ENCODE measurements around the gene DNPH1. TPM values are rescaled to one million over a fixed set of nuclear protein-coding genes. Genes with fewer than 3 reads are reported as not detected.

Gene DNPH1
- total RNA-seq = 38.8 and 64.5 TPM in 2 replicates

DNA sequence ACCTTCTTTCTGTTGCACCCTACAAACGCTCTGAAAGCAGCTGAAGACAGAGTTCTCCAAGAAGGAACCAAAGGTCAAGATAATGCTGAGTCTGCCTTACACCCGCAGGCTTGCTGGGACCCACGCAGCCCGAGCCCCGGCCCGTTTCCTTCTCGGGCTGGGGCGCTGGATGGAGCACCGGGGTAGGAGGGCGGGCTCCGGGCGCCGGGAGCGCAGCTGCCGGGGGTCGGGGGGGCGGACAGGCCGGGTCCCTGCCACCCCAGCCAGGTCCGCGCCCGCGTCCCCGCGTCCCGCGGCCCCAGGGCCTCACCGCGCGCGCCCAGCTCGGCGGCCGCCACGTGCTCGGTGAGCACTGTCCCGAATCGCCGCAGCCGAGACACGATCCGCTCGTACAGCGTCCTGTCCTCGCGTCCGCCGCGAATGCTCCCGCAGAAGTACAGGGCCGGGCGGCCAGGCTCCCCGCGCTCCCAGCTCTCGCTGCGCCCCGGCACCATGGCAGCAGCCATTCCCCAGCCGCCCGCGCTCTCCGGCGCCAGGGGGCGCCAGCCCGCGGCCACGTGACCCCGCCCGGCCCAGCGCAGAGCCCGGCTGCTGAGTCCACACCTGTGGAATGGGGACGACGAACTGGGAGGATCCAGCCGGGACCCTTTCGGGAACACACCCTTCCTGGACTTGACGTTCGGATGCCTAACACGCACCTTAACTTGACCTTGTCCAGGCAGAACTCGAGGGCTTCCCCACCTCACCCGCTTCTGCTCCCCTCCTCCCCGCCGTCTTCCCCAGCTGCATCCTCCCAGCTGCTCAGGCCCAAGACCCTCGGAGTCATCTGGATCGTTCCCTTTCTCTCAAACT, at the start of gene DNPH1:
Gene DNPH1, minus strand, starts transcription at position 531 of the 852 bp plus-strand sequence. Its CDS starts 25 bp downstream, at position 506.

GRCh38 chr6:43242908-43243663, 13.8 kb upstream of the DNPH1 start, which contains the start of gene TTBK1:
Gene TTBK1 (plus strand): TSS chr6:43243481. CDS start chr6:43246661, 3,180 bp downstream.

GRCh38 chr6:43181942-43182860, 47.1 kb downstream of the DNPH1 start, which contains the start of gene CUL9:
Gene CUL9 (plus strand): TSS chr6:43182196. CDS start chr6:43184311, 2,115 bp downstream.

Other genes with a start within 250 kb of the DNPH1 start
- gene PPP2R5D, start 244.9 kb downstream of the DNPH1 start, total RNA-seq = 30.3 and 38.2 TPM in 2 replicates
- gene MEA1, start 215.5 kb downstream of the DNPH1 start, total RNA-seq = 65.2 and 72.3 TPM in 2 replicates
- gene KLHDC3, start 215.2 kb downstream of the DNPH1 start, total RNA-seq = 43.7 and 56.8 TPM in 2 replicates
- 48.5 and 73.9 TPM in 2 replicates for gene RRP36, start 207.9 kb downstream of the DNPH1 start, total RNA-seq
- 40.1 and 58.3 TPM in 2 replicates for gene CUL7, start 175.6 kb downstream of the DNPH1 start, total RNA-seq
- gene MRPL2, start 170.0 kb downstream of the DNPH1 start, total RNA-seq = 18.1 and 22.7 TPM in 2 replicates
- 20.3 and 25.3 TPM in 2 replicates for gene KLC4, start 169.8 kb downstream of the DNPH1 start, total RNA-seq
- gene PTK7, start 153.2 kb downstream of the DNPH1 start, total RNA-seq = 56.9 and 151 TPM in 2 replicates
- gene SRF, start 58.2 kb downstream of the DNPH1 start, total RNA-seq = 7.7 and 13.6 TPM in 2 replicates
- 28.1 and 31.1 TPM in 2 replicates for gene CUL9, start 47.3 kb downstream of the DNPH1 start, total RNA-seq
- gene TTBK1, start 14.0 kb upstream of the DNPH1 start, total RNA-seq = under 0.01 TPM in 1 of 2 replicates, not detected in the other
- not detected in 2 replicates for gene SLC22A7, start 68.8 kb upstream of the DNPH1 start, total RNA-seq
- 0.77 TPM in 1 of 2 replicates, not detected in the other for gene CRIP3, start 79.3 kb upstream of the DNPH1 start, total RNA-seq
- 3.9 and 4.1 TPM in 2 replicates for gene ZNF318, start 140.2 kb upstream of the DNPH1 start, total RNA-seq
- 15.6 and 16.7 TPM in 2 replicates for gene ABCC10, start 198.1 kb upstream of the DNPH1 start, total RNA-seq
- gene DLK2, start 226.1 kb upstream of the DNPH1 start, total RNA-seq = 0.26 and 0.63 TPM in 2 replicates
- 8.0 TPM in 2 replicates for gene TJAP1, start 248.1 kb upstream of the DNPH1 start, total RNA-seq

All from bronchial smooth muscle cell (primary cell).